ENCODE measurements around the gene CPNE5.
"Not testable (repeated sequence)": the region's sequence is repeated elsewhere in the genome, so short reads cannot be mapped to it uniquely, and the experiment has no call there.

Gene CPNE5

DNA sequence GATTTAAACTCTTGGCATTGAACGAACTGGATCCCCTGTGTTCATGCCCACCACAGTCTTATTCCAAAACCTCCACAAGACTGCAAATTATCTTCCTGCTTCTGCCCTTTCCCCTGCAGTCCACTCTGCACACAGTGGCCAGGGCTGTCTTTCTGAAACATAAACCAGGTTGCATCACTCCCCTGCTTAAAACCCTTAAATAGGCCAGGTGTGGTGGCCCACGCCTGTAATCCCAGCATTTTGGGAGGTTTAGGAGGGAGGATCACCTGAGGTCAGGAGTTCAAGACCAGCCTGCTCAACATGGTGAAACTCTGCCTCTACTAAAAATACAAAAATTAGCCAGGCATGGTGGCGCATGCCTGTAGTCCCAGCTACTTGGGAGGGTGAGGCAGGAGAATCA, 26.2 kb downstream of the CPNE5 start:
- not testable (repeated sequence) for DNase-seq

DNA sequence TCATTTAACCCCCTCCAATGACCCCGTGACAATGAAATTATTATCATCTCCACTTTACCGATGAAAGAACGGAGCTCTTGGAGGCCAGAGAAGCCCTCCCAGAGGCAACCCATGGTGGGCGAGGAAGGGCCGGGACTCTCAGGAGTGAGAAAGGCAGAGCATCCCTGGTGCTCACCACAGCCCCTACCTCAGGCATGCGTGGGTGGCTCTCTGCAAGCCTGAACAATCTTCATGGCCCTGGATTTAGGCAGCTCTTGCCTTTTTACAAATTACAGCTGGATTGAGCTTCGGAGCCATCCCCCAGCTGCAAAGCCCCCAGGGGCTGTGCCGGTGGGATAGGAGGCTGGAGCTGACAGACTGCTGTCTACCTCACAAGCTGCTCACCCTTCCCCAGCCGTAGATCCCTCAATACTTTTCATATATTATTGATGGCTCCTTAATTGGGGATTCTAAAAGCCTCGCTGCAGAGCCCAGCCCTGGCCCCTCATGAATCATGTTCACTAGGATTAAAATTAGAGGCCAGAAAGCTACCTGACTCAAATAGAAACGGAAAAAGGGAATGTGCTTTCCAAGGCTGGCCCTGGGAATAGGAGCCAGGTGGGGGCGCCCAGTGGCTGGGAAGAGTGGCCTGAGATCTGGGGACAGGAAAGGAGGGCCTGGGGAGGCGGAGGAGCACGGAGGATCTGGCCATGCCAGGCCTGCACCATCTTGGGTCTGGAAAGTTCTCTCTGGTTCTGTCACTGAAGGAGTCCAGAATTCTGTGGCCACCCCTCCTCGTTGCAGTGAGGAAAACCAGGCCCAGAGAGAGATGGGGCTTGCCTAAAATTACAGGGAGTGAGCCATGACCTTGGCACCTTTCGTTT, 29.1 kb downstream of the CPNE5 start:
- no peak for DNase-seq

DNA sequence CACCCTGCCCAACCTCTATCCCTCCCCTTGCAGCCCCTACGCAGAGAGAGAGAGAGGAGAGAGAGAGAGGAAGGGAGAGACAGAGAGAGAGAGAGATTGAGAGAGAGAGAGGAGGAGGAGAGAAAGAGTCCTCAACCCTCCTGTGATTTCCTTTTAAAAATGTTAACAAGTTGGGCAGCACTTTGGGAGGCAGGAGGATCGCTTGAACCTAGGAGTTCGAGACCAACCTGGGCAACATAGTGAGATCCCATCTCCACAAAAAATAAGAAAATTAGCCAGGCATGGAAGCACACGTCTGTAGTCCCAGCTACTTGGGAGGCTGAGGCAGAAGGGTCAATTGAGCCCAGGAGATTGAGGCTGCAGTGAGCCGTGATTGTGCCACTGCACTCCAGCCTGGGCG, 30.1 kb downstream of the CPNE5 start:
- no peak for DNase-seq

DNA sequence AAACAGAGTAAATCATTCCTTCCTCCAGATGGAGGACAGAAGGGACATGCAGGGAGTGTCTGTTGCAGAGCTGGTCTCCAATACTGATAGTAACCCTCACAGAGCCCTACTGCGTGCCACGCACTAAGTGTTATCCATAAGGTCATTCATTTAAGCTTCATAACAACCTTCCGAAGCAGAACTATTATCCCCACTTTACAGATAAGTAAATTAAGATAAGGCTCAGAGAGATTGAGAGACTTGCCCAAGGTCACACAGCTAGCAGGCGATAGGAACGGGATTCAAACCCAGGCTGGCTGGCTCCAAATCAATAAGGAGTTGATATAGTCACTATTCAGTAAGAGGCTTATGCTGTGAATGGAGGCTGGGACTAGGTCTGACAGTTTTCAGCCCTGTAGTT, 30.6 kb downstream of the CPNE5 start:
- no peak for DNase-seq

DNA sequence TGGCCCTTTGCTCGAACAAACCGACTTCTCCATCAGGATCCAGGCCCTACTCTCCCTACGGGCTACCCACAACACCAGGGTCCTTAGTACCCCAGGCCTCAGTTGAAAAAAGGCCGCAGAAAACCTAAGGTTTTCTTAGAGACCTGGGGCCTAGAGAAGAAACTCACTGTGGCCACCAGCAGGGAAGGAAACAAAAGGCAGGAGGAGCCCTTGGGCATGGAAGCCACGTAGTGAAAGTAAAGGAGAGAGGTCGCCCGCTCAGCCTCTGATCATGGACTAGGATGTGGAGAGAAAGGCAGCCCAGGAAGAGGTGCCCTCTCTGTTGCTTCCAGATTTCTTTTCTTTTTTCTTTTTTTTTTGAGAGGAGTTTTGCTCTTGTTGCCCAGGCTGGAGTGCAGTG, 31.5 kb downstream of the CPNE5 start:
- DNase-seq: no peak

DNA sequence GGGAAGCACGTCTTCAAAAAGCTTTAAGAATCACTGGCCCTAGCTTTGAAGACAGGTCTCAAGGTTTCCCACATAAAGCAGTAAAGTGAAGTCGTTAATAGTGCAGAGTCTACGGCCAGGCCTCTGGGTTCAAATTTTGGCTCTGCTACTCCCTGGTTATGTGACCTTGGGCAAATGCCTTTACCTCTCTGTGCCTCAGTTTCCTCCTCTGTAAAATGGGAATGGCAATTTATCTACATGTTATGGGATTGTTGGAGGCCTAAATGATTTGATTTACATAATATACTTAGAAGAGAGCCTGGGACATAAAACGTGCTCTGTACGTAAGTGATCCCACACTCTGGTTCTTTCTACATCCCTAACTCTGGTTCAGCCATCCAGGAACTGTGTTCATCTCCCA, 32.1 kb downstream of the CPNE5 start:
- no peak for DNase-seq

DNA sequence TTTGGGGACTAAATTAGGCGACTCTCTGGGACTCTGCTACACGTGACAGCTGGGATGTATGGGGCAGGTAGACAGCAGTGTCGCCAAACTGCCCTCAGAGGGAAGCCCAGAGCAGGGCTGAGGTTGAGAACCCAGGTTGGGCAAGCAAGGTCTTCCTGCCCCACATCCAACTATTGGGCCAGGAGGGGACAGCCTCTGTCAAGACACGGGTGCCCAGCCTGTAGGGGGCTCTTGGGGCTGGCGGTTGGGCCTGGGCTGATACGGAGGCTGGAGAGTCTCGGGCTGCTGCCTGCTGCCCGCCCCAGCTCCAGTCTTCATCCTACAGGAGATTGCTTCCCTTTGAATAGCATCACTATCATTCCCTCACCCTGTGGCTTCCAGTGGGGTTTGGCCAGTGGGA, 33.3 kb downstream of the CPNE5 start:
- no peak for DNase-seq

DNA sequence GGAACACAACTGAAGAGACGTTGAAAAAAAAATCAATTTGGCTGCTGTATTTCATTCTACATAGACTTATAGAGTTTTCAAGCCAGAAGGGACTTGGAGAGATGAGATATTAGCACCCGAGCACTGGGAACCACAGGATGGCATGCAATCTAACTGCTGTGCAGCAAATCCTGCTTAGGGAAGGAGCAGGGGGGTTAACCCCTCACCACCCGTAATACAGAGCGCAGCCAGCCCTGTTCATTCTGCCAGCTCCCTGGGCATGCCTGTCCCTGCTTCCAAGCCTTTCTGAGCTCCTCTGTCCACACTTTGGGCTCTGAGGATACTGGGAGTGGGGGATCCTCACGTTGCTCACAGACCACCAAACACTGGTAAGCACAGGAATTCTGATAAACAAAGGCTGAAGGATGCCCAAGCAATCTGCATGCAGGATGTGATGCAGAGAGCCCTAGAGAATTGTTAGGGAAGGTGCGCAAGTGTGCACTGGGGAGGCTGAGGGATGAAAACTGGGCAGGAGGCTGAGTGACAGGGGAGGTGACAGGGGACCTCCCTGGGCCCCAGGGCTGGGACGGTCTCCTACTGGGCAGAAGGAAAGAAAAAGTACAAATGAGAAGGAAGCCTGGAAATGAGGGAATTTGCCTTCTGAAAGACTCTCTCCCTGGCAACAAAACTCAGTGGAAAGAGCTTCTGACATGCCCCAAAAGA, 34.0 kb downstream of the CPNE5 start:
- DNase-seq: no peak

DNA sequence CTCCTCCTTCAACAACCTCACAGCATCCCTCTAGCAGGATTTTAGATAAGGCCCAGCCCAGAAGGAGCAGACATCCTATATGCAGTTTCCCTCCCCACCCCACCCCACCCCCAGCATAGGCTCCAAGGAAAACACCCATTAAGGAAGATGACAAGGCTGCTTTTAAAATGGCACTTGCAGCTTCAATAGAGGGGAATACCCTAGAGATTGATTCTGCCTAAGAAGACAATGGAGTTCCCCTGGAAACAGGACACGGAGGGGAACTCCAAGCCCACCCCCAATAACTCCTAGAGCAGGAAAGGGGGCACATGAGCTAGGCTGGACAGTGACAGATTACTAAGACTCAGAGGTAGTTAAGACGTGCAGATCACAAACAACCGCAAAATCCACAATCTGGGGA, 34.7 kb downstream of the CPNE5 start:
- no peak for DNase-seq

DNA sequence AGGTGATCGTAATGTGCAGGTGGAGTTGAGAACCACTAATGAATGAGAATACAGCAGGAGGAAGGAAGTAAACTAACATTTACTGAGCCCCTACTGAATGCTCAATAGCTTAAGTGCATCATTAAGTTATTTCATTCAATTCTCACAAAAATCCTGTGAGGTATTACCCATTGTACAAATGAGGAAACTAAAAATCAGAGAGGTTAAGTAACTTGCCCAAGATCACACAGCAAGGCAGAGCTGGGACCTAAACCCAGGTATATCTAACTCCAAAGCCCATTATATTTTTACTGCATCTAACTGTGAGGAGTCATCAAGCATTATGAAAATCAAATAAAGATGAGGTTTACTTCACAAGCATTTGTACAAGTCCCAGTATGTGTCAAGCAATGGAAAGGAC, 35.3 kb downstream of the CPNE5 start:
- no peak for DNase-seq

DNA sequence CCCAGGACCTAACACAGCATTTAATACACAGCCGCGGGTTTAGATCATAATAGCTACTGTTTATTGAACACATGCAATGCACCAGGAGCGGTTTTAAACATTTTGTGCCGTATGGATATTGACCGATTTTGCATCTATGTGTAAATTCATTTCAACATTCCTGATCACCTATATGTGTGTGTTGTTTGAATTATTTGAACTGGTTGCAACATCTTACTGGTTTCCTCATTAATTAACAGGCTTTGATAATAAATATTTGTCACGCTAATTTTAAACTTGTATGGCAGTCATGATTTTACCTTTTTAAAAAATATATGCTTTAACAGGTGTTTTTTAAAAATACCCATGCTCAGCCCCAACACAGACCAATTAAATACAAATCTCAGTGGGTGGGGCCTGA, 35.8 kb downstream of the CPNE5 start:
- DNase-seq: no peak

DNA sequence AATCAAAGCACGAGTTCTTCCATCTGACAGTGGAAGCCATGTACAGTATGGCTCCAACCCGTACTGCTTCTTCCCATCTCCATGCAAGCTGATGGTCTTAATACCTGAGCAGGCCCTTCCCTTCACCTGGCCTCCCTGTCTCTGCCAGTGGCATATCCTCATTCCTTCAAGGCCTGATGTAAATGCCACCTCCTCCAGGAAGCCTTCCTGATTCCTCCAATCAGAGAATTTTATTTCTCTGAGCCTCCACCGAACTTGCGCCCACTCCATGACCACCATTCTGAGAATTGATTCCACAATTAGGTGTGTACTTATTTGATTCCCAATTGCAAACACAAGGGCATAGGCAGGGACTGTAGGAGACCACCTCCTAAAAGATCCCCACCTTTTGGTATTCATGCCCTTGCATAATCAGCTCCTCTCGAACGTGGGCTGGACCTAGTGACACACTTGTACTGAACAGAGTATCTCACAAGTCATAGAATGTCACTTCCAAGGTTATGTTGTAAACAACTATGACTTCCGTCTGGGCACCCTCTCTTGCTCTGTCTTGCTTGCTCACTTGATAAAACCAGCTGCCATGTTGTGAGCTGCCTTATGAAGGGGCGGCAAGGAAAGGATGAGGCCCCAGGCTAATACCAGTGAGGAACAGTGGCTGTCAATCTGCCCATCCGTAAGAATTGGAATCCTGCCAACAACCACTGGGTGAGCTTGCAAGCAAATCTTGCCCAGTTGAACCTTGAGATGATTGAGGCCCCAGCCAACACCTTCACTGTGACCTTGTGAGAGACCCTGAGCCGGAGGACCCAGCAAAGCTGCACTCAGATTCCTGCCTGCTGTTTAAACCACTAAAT, 38.8 kb downstream of the CPNE5 start:
- DNase-seq: no peak

DNA sequence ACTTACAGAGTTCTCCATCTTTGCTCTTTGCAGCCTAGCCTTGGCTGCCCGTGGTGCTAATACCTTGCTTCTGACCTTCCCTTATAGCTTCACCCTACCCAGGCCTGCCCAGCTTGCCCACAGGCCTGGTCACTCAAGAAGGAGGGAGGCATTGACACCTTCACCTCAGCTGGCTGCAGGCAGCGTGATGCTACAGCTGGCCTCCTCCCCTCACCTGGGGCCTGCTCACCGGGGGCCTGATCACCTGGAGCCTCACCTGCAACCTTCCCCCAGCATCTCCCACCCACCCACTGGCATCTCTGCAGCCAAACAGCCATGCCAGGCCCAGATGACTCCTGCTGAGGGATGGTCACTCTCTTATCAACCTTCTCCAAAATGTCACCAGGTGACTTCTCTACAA, 40.4 kb downstream of the CPNE5 start:
- DNase-seq: no peak

DNA sequence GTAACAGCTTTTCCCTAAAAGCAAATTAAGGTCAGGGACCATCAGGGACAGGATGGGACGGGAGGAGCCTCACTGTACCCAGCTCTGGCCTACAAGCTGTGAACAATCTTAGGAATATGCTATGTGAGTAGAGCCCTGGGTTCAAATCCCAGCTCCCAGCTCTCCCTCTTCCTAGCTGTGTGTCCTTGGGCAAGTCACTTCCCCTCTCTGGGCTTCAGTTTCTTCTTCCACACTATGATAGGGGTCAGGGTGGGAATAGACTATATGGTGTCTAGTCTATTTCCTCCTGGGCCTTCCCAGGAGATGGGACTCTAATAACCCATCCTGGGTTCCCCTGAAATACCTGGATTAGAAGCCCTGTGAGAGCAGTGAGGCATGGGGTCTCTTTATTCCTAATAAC, 41.6 kb downstream of the CPNE5 start:
- no peak for DNase-seq

DNA sequence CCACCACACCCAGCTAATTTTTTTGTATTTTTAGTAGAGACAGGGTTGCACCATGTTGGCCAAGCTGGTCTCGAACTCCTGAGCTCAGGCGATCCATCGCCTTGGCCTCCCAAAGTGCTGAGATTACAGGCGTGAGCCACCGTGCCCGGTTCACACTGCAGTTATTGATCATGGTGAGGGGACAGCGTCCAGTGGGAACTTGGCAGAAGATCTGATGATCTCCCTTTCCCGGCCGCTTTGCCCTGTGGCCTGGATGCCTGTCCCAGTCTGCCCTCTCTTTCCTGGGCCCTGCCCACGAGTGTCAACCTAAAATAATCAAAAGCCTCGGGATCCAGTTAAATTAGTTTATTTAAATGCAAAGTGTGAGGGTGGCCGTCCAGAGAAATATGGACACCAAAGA, 42.2 kb downstream of the CPNE5 start:
- DNase-seq: no peak

DNA sequence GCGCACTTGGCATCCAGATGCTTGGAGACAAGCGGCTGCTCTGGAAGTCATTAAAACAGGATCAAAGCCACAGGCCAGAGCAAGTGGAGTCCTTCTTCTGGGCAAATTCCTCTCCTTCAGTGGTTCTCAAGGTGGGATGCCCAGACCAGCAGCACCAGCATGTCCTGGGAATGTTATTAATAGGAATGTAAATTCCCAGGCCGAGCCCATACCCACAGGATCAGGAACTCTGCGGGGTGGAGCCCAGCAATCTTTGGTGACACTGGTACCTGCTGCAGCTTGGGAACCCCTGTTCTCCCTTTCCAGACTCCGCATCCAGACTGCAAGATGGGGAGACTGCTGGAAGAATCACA, 44.6 kb downstream of the CPNE5 start:
- no peak for DNase-seq

DNA sequence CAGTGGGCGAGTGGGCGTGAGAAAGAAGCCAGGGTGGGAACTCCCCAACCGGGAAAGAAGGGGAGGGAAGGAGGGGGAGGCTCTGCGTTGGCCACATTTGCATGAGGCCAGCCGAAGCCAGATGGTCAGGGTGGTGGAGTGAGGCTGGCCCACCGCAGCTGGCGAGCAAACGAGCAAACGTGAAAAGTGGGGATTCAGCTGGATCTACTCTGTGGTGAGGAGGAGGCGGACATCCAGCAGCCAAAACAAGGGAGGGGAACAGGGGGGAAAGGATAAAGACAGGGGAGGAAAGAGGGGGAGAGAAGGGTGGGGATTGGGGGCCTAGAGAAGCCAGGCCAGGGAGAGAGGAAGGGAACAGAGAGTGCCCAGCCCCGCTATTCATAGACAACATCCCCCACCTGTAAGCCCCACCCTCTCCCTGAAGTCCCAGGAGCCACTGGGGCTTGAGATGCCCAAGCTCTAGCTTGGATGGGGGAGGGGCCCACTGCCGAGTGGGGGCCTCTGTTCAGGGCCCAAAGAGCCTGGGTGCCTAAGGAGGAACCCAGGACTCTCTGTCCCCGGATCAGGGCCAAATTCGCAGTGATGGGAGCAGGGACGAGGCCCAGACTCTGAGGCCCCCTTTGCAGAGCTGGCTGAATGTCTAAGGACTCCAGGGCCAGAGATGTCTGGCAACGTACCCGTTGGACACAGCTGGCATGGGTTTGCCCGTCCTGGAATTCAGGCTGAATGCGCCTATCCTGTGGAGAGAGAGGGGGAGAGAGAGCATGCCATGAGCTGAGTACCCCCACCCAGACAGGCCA, 45.1 kb downstream of the CPNE5 start:
- DNase-seq: no peak

DNA sequence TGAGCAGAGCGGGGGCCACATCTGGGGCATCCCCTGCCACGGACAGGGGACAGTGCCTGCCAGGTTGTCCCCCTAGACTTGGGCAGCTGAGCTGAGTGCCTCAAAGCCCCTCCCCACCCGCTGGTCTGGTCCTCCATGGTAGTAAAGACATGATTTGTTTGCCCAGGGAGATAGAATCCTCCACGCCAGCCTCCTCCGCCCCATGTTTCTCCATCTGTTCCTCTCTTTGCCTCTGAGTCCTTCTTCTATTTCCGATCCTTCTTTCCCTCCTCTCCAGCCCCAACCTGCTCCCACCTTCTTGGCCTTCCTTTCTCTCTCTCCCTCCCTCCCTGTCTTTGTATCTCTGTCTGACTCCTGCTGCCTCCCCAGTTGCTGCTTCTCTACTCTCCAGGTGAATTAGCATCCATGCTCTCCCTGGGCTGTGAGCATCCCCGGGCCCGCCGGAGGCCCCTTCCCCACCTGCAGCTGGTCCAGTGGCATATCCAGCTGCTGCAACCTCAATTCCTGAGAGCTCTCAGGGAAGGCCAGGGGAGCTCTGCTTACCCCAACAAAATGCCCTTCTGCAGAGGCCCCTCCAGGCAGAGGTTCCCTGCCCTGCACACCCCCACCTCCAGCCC, 45.8 kb downstream of the CPNE5 start:
- DNase-seq: no peak

DNA sequence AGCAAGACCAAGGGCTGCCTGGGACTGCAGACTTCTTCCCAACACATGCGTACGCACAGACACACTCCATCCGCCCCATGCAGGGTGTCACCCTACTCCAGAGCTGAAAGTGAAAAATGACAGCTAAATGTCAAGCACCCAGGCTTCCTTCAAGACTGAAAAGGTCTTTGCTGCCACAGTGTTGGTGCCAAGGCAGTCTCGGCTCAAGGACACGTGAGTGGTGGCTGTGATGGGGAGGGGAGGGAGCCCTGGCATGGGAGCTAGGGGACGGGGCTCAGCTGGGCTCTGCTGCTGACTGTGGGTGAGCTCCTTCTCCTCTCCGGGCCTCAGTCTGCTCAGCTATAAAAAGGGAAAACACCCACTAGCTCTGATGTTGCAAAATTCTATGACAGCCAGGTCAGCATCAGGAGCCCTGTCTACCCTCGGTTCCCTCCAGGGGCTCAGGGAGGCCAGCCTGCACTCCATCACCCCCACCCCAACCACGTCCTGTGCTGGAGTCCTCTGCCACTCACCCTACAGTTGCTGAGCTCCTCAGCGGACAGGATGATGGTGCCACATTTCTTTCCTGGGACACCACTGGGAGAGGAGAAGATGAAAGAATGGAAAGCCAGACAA, 47.6 kb downstream of the CPNE5 start:
- no peak for DNase-seq

DNA sequence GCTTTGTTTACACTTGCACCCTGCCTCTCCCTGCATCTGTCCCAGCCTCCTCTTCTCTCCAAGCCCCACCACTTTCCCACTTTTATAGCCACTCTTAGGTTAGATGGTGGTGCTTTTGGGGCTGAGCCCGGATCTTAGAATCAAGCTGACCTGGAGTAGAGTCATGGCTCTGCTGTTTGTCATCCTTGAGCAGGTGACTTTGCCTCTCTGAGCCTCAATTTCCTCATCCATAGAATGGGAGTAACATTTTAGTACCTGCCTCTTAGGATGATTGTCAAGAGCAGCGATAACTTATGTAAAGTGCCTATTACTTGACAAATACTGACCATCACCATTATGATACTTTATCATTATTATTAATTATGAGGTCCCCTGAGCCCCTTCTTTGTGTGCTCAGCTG, 48.2 kb downstream of the CPNE5 start:
- DNase-seq: no peak

DNA sequence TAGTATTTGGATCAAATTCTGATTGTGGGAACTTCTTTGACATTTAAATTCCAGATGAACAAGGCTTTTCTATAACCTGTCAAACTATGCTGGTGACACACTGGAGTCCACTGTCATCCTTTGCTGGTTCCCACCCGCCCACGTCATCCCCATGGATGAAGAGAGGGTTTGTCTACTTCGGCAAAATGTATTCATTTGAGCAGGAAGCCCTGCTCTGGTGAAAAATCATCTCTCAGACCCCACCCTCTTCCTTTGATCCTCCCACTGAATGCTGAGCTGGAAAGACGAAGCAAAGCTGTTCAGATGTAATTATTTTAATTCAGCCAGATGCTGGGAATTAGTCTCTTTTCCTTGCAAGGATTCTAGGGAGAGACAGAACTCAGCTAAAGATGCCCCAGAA, 50.5 kb downstream of the CPNE5 start:
- DNase-seq: no peak

DNA sequence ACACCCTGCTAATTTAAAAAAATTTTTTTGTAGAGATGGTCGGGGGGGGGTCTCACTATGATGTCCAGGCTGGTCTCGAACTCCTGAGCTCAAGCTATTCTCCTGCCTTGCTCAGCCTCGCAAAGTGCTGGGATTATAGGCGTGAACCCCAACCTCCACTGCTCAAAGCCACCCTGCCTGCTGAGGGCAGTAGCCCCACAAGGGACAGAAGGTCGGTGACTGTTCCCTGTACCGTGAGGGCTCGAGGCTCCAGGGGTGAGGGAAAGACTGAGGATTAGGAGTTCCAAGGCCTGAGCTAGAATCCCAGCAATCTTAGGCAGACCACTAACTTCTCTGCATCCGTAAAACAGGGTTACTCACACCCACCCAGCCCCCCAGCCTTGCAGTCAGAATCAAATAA, 51.1 kb downstream of the CPNE5 start:
- DNase-seq: no peak

Data from NCI-H774 (cell line).